Stimulated activated CD4-positive, alpha-beta T cell treated with anti-CD3 and anti-CD28 coated beads, Interleukin-12 subunit alpha, Interleukin-12 subunit beta, amount 100 ng/mL, for 4 hours (primary cell): ENCODE data around the gene ONECUT3.

ENCODE experiments used
- DNase-seq: peaks from one replicate; pipeline ENCODE4 v3.0.0-alpha.2; 2020

Gene ONECUT3

DNA sequence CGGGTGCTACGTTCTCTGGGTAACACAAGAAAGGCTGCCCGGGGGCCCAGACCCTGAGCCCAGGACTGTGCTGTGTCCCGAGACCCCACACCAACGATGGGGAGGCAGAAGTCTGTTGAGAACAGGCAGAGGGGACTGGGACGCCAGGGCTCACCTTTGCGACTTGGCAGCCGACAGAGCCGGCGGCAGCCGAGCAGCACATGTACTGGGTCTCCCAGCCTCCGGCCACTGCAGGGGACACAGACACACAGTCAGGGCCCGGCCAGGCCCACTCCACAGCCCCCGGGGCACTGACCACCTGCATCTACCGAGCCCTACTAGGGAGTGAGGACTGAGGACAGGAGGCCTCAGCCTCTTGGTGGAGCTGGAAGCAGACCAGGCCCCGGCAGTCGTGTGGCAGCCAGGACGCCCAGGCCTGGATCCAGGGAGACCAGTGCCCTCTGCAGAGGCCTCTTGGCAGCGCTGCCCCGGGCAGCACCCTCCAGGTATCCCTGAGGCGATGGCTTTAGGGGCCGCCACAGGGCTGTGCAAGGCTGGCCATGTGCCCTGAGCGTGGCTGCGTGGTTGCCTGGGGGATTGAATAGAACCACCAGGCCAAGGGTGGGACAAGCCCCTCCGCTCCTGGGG is 64.4 kb downstream of the ONECUT3 start:
- no peak for DNase-seq

DNA sequence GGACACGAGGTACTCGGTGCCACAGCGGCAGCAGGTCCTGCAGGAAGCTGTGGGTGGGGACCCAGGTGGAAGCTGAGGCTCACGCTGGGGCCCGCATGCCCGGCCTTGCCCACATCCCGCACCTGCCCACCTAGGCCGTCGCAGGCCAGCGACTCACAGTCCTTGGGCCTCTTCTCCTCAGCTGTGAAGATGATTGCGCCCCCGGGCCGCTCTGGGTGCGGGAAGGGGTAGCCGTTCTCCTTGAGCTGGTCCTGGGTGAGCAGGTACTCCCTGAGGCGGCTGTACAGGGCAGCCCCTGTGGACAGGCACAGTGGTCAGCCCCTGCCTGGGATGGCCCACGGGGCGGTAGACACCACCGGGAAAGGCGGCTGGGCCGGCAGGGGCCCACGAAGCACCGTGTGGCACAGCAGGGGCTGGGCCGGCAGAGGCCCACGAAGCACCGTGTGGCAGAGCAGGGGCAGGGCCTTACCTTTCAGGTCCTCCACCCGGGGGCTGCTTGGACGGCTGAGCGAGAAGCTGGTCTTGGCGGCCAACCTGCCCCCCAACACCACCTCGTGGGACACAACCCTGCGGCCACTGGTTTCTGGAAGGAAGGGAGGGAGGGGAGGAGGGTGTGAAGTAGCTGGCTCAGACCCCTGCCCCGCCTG is 65.4 kb downstream of the ONECUT3 start:
- DNase-seq, result no peak

- DNase-seq, result no peak
Measured at GRCh38 chr19:1819341-1820255, 66.3 kb downstream of the ONECUT3 start.

GRCh38 chr19:1822210-1822609 is 68.9 kb downstream of the ONECUT3 start:
- no peak for DNase-seq

GRCh38 chr19:1823020-1823419 is 69.7 kb downstream of the ONECUT3 start:
- no peak for DNase-seq

GRCh38 chr19:1823539-1824251 is 70.4 kb downstream of the ONECUT3 start:
- DNase-seq, result no peak

- DNase-seq, result no peak
Measured at GRCh38 chr19:1824252-1824622, 70.9 kb downstream of the ONECUT3 start.

GRCh38 chr19:1825909-1826556 is 72.7 kb downstream of the ONECUT3 start:
- DNase-seq, result peak; percentile 74

GRCh38 chr19:1826557-1827521 is 73.5 kb downstream of the ONECUT3 start:
- no peak for DNase-seq

- DNase-seq, result no peak
Measured at GRCh38 chr19:1827566-1828278, 74.4 kb downstream of the ONECUT3 start.

GRCh38 chr19:1828279-1829238 is 75.3 kb downstream of the ONECUT3 start:
- no peak for DNase-seq

DNA sequence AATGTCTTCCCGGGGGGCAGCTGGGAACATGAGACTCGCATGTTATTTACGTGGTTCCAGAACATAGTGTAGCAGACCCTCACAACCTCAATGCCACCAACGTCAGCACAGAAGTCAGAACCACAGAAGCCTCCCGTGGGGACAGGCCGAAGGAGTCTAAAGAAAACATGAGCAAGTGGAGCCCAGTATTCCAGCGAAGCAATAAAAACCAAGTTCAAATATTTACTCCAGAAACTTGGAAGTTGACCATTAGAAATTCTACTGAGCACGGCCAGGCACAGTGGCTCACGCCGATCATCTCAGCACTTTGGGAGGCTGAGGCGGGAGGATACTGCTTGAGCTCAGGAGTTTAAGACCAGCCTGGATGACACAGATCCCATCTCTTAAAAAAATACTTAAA is 76.7 kb downstream of the ONECUT3 start:
- DNase-seq, result no peak

DNA sequence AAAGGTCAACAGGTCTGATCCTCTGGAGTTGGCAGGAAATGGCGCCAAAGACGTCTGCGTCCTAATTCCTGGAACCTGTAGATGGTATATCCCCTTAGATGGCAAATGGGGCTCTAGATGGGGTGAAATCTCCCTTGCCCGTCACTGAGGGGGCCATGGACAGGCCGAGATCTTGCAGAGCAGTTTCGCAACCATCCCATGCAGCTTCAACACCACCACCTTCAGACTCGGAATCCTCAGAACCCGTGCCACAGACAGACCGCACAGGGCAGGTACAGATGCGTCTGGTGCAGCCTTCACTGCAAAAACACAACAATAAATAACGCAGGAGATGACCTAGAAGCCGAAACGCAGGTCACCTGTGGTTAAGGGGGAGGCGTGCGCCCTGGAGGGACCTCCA is 77.3 kb downstream of the ONECUT3 start:
- no peak for DNase-seq
